NB4 (cell line): ENCODE measurements around the gene CAMK2A.

Experiments used
- CTCF ChIP-seq: IDR thresholded peaks from one replicate; pipeline ENCODE4 v1.5.1; 2012; ENCODE audit warnings: low read depth, low read length
- MAX ChIP-seq: IDR thresholded peaks from 2 replicates; pipeline ENCODE4 v1.6.1; 2011; ENCODE audit warnings: low read depth, low read length
- MYC ChIP-seq: IDR thresholded peaks from 2 replicates; pipeline ENCODE4 v1.6.1; 2011; ENCODE audit warnings: low read depth, low read length
- POLR2A ChIP-seq: IDR thresholded peaks from 2 replicates; pipeline ENCODE4 v1.6.1; 2011; ENCODE audit warnings: mild to moderate bottlenecking; ENCODE audit not compliant: insufficient read length; ENCODE audit errors: extremely low read depth

GRCh38 chr5:150302301-150303069, 12.9 kb upstream of the CAMK2A start, which contains the start of gene ARSI:
- TF ChIP-seq POLR2A (no peak), CTCF (no peak), MAX (no peak), MYC (no peak)
